Effector memory CD8-positive, alpha-beta T cell (primary cell): ENCODE data around the gene STK39.

Experiments
- ATAC-seq: fragments of 150-1000 bp; cut with Tn5 transposase; replicated peaks from 2 replicates; pipeline ENCODE4 v1.10.0; 2021; ENCODE audit warnings: mild to moderate bottlenecking, moderate library complexity
- DNase-seq, 3 experiments: peaks; one replicate each; pipeline ENCODE4 v3.0.0; 2021
- H3K27ac Mint-ChIP-seq, 2 donors: one replicate each; pipeline ENCODE4 v1.8.0; 2022; ENCODE audit warnings: mild to moderate bottlenecking in 2 of 2, mixed read lengths in 2 of 2, moderate library complexity in 2 of 2
- H3K27me3 Mint-ChIP-seq, 2 donors: one replicate each; pipeline ENCODE4 v1.8.0; 2022; ENCODE audit warnings: mixed read lengths in 2 of 2
- H3K36me3 Mint-ChIP-seq: one replicate; pipeline ENCODE4 v1.8.0; 2022; ENCODE audit warnings: mild to moderate bottlenecking, moderate library complexity, mixed read lengths; ENCODE audit not compliant: insufficient read depth
- H3K4me1 Mint-ChIP-seq, 2 donors: one replicate each; pipeline ENCODE4 v1.8.0; 2022; ENCODE audit warnings: low read depth in 2 of 2, mixed read lengths in 2 of 2
- H3K4me3 Mint-ChIP-seq, 2 donors: one replicate each; pipeline ENCODE4 v1.8.0; 2022; ENCODE audit warnings: mild to moderate bottlenecking in 2 of 2, mixed read lengths in 2 of 2, moderate library complexity in 2 of 2
- H3K9me3 Mint-ChIP-seq, 2 donors: one replicate each; pipeline ENCODE4 v1.8.0; 2022; ENCODE audit warnings: mixed read lengths in 2 of 2

The STK39 gene

GRCh38 chr2:168116448-168116847 is 130.9 kb downstream of the STK39 start:
- no peak for ATAC-seq
- no peak for DNase-seq
- no peaks in the 10 kb centered on the region for H3K27me3 Mint-ChIP-seq
- H3K4me1 Mint-ChIP-seq: peaks cover 0 to 4% of the 10 kb centered on the region in 2 donors
- no peak overlapping the region for H3K4me3 Mint-ChIP-seq
- H3K36me3 Mint-ChIP-seq: peaks cover under 1% of the 10 kb centered on the region
- H3K27ac Mint-ChIP-seq: no peak overlapping the region
- no peaks in the 10 kb centered on the region for H3K9me3 Mint-ChIP-seq

- Mint-ChIP-seq H3K27ac (no peak overlapping the region), H3K4me1 (peaks cover 0 to 7% of the 10 kb centered on the region in 2 donors)
- no peak for ATAC-seq
Measured at GRCh38 chr2:168114619-168115018, 132.8 kb downstream of the STK39 start.

GRCh38 chr2:168114040-168114439 is 133.4 kb downstream of the STK39 start:
- DNase-seq (no peak), ATAC-seq (no peak)
- Mint-ChIP-seq H3K4me3 (no peak overlapping the region), H3K27me3 (no peaks in the 10 kb centered on the region), H3K27ac (no peak overlapping the region), H3K9me3 (no peaks in the 10 kb centered on the region), H3K36me3 (peaks cover 9% of the 10 kb centered on the region), H3K4me1 (peaks cover 0 to 7% of the 10 kb centered on the region in 2 donors)

More at GRCh38 chr2:168114619-168115018, 132.8 kb downstream of the STK39 start:
- Mint-ChIP-seq H3K4me3 (no peak overlapping the region), H3K27me3 (no peaks in the 10 kb centered on the region), H3K9me3 (no peaks in the 10 kb centered on the region), H3K36me3 (peaks cover 9% of the 10 kb centered on the region)
- DNase-seq: no peak

- no peaks in the 10 kb centered on the region for H3K27me3 Mint-ChIP-seq
- ATAC-seq (no peak), DNase-seq (no peak)
- H3K36me3 Mint-ChIP-seq: peaks cover 15% of the 10 kb centered on the region
- H3K9me3 Mint-ChIP-seq: no peaks in the 10 kb centered on the region
- H3K27ac Mint-ChIP-seq: no peak overlapping the region
- H3K4me1 Mint-ChIP-seq: peaks cover 0 to 14% of the 10 kb centered on the region in 2 donors
- no peak overlapping the region for H3K4me3 Mint-ChIP-seq
Measured at GRCh38 chr2:168107322-168107721, 140.1 kb downstream of the STK39 start.

- DNase-seq (no peak), ATAC-seq (no peak)
- Mint-ChIP-seq H3K27ac (peak overlapping the region in 1 of 2 donors; percentile 30), H3K27me3 (no peaks in the 10 kb centered on the region), H3K36me3 (peaks cover 6% of the 10 kb centered on the region), H3K9me3 (no peaks in the 10 kb centered on the region), H3K4me1 (peaks cover 0 to 10% of the 10 kb centered on the region in 2 donors), H3K4me3 (no peak overlapping the region)
Measured at GRCh38 chr2:168105127-168105683, 142.2 kb downstream of the STK39 start.

GRCh38 chr2:168097431-168097830 is 150.0 kb downstream of the STK39 start:
- Mint-ChIP-seq H3K9me3 (no peaks in the 10 kb centered on the region), H3K27ac (no peak overlapping the region), H3K36me3 (no peaks in the 10 kb centered on the region), H3K4me1 (peaks cover 2 to 19% of the 10 kb centered on the region in 2 donors), H3K27me3 (no peaks in the 10 kb centered on the region), H3K4me3 (no peak overlapping the region)
- ATAC-seq: no peak
- no peak for DNase-seq

- H3K9me3 Mint-ChIP-seq: no peaks in the 10 kb centered on the region
Measured at GRCh38 chr2:168096158-168096557, 151.2 kb downstream of the STK39 start.

GRCh38 chr2:168091986-168092385 is 155.4 kb downstream of the STK39 start:
- H3K9me3 Mint-ChIP-seq: no peaks in the 10 kb centered on the region
- no peak for ATAC-seq
- H3K36me3 Mint-ChIP-seq: no peaks in the 10 kb centered on the region
- peaks cover 13 to 22% of the 10 kb centered on the region in 2 donors for H3K4me1 Mint-ChIP-seq
- H3K27me3 Mint-ChIP-seq: no peaks in the 10 kb centered on the region
- H3K4me3 Mint-ChIP-seq: no peak overlapping the region
- no peak for DNase-seq
- no peak overlapping the region for H3K27ac Mint-ChIP-seq

More at GRCh38 chr2:168096158-168096557, 151.2 kb downstream of the STK39 start:
- H3K27ac Mint-ChIP-seq: no peak overlapping the region
- H3K36me3 Mint-ChIP-seq: no peaks in the 10 kb centered on the region
- H3K4me1 Mint-ChIP-seq: peaks cover 3 to 19% of the 10 kb centered on the region in 2 donors
- H3K27me3 Mint-ChIP-seq: no peaks in the 10 kb centered on the region
- H3K4me3 Mint-ChIP-seq: no peak overlapping the region
- ATAC-seq: no peak
- DNase-seq: no peak

- Mint-ChIP-seq H3K4me1 (peaks cover 13 to 27% of the 10 kb centered on the region in 2 donors), H3K36me3 (no peaks in the 10 kb centered on the region), H3K27ac (peak overlapping the region in 1 of 2 donors; percentile 24), H3K4me3 (no peak overlapping the region), H3K27me3 (no peaks in the 10 kb centered on the region), H3K9me3 (no peaks in the 10 kb centered on the region)
- no peak for DNase-seq
- ATAC-seq: no peak
Measured at GRCh38 chr2:168090366-168091135, 156.8 kb downstream of the STK39 start.

GRCh38 chr2:168089200-168089599 is 158.2 kb downstream of the STK39 start:
- no peak for DNase-seq
- ATAC-seq: peak; percentile 54

GRCh38 chr2:168087401-168087800 is 160.0 kb downstream of the STK39 start:
- no peak for ATAC-seq
- Mint-ChIP-seq H3K27ac (peak overlapping the region in 1 of 2 donors; percentile 84), H3K9me3 (no peaks in the 10 kb centered on the region), H3K4me3 (no peak overlapping the region), H3K27me3 (no peaks in the 10 kb centered on the region), H3K4me1 (peaks cover 15 to 44% of the 10 kb centered on the region in 2 donors), H3K36me3 (no peaks in the 10 kb centered on the region)
- DNase-seq: no peak

More at GRCh38 chr2:168089200-168089599, 158.2 kb downstream of the STK39 start:
- H3K27me3 Mint-ChIP-seq: no peaks in the 10 kb centered on the region
- H3K9me3 Mint-ChIP-seq: no peaks in the 10 kb centered on the region
- H3K4me1 Mint-ChIP-seq: peaks cover 13 to 33% of the 10 kb centered on the region in 2 donors
- H3K4me3 Mint-ChIP-seq: peak overlapping the region; percentile 13 to 50
- H3K27ac Mint-ChIP-seq: peak overlapping the region; percentile 82 to 84
- no peaks in the 10 kb centered on the region for H3K36me3 Mint-ChIP-seq

- ATAC-seq: no peak
- Mint-ChIP-seq H3K9me3 (no peaks in the 10 kb centered on the region), H3K27me3 (no peaks in the 10 kb centered on the region), H3K4me1 (peaks cover 16 to 48% of the 10 kb centered on the region in 2 donors), H3K4me3 (no peak overlapping the region), H3K36me3 (no peaks in the 10 kb centered on the region), H3K27ac (peak overlapping the region in 1 of 2 donors; percentile 26)
- DNase-seq: no peak
Measured at GRCh38 chr2:168086851-168087250, 160.5 kb downstream of the STK39 start.

- DNase-seq (no peak), ATAC-seq (no peak)
- Mint-ChIP-seq H3K4me3 (no peak overlapping the region), H3K27me3 (no peaks in the 10 kb centered on the region), H3K36me3 (no peaks in the 10 kb centered on the region), H3K9me3 (no peaks in the 10 kb centered on the region), H3K27ac (no peak overlapping the region), H3K4me1 (peaks cover 12 to 48% of the 10 kb centered on the region in 2 donors)
Measured at GRCh38 chr2:168085801-168086361, 161.5 kb downstream of the STK39 start.

GRCh38 chr2:168084288-168084687 is 163.1 kb downstream of the STK39 start:
- H3K36me3 Mint-ChIP-seq: no peaks in the 10 kb centered on the region
- H3K9me3 Mint-ChIP-seq: no peaks in the 10 kb centered on the region
- H3K4me1 Mint-ChIP-seq: peaks cover 13 to 45% of the 10 kb centered on the region in 2 donors
- DNase-seq (no peak), ATAC-seq (no peak)
- H3K4me3 Mint-ChIP-seq: no peak overlapping the region
- no peaks in the 10 kb centered on the region for H3K27me3 Mint-ChIP-seq
- H3K27ac Mint-ChIP-seq: peak overlapping the region in 1 of 2 donors; percentile 32
